A549 (cell line): ENCODE measurements around the gene SLAIN2.

Experiments used
- CEBPB ChIP-seq, 2 experiments: fragments of >200 bp in 1 of 2; sonication (Bioruptor Twin) in 1 of 2; formaldehyde crosslinking in 1 of 2; IDR thresholded peaks; 2 replicates each; pipeline ENCODE4 v1.6.1; 2012 to 2016
- EP300 ChIP-seq, 2 experiments: fragments of >200 bp; sonication (Bioruptor Twin); formaldehyde crosslinking; IDR thresholded peaks; 2 replicates in 1 of 2; 3 replicates in 1 of 2; pipeline ENCODE4 v1.6.1; 2016 to 2017
- NR3C1 ChIP-seq: fragments of >200 bp; sonication (Bioruptor Twin); formaldehyde crosslinking; IDR thresholded peaks from 3 replicates; pipeline ENCODE4 v1.6.1; 2017
- SMC3 ChIP-seq: fragments of >200 bp; sonication (Bioruptor Twin); formaldehyde crosslinking; IDR thresholded peaks from 3 replicates; pipeline ENCODE4 v1.6.1; 2018; ENCODE audit warnings: inconsistent platforms
- TF ChIP-seq, protein P1 (sequence below): fragments of >200 bp; sonication (Bioruptor Twin); formaldehyde crosslinking; IDR thresholded peaks from 3 replicates; pipeline ENCODE4 v1.5.1; 2016

GRCh38 chr4:48420144-48420543, 78.8 kb downstream of the SLAIN2 start:
- TF ChIP-seq, protein P1, sequence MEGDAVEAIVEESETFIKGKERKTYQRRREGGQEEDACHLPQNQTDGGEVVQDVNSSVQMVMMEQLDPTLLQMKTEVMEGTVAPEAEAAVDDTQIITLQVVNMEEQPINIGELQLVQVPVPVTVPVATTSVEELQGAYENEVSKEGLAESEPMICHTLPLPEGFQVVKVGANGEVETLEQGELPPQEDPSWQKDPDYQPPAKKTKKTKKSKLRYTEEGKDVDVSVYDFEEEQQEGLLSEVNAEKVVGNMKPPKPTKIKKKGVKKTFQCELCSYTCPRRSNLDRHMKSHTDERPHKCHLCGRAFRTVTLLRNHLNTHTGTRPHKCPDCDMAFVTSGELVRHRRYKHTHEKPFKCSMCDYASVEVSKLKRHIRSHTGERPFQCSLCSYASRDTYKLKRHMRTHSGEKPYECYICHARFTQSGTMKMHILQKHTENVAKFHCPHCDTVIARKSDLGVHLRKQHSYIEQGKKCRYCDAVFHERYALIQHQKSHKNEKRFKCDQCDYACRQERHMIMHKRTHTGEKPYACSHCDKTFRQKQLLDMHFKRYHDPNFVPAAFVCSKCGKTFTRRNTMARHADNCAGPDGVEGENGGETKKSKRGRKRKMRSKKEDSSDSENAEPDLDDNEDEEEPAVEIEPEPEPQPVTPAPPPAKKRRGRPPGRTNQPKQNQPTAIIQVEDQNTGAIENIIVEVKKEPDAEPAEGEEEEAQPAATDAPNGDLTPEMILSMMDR: no peak
- no peak for TF ChIP-seq CEBPB (IDR thresholded peaks at IDR 0.05)
- no peak for TF ChIP-seq NR3C1
- TF ChIP-seq EP300 (IDR thresholded peaks at IDR 0.05): no peak
- TF ChIP-seq SMC3: no peak
